SIG-M5 (cell line): ENCODE measurements around the gene IGSF3.

Experiments used
- DNase-seq: peaks from one replicate; lab custom pipeline; 2025; lab: John Stamatoyannopoulos, UW

The IGSF3 gene

GRCh38 chr1:116667575-116668105 lies at the start of gene IGSF3:
Gene IGSF3 (minus strand): TSS chr1:116667733. CDS start chr1:116666326, 1,407 bp downstream.
- no peak for DNase-seq

GRCh38 chr1:116717318-116717717 lies 49.8 kb upstream of the IGSF3 start:
- DNase-seq: no peak

- DNase-seq: no peak
Measured at GRCh38 chr1:116716391-116716790, 48.9 kb upstream of the IGSF3 start.

GRCh38 chr1:116713474-116713873 lies 45.9 kb upstream of the IGSF3 start:
- no peak for DNase-seq

GRCh38 chr1:116712510-116712909 lies 45.0 kb upstream of the IGSF3 start:
- no peak for DNase-seq

GRCh38 chr1:116711263-116711840 lies 43.8 kb upstream of the IGSF3 start:
- no peak for DNase-seq

GRCh38 chr1:116710420-116711262 lies 43.1 kb upstream of the IGSF3 start:
- DNase-seq: no peak

- no peak for DNase-seq
Measured at GRCh38 chr1:116709666-116710167, 42.2 kb upstream of the IGSF3 start.

- no peak for DNase-seq
Measured at GRCh38 chr1:116708255-116708900, 40.8 kb upstream of the IGSF3 start.

GRCh38 chr1:116706841-116707240 lies 39.3 kb upstream of the IGSF3 start:
- DNase-seq: no peak

- DNase-seq: no peak
Measured at GRCh38 chr1:116706123-116706522, 38.6 kb upstream of the IGSF3 start.

- DNase-seq: no peak
Measured at GRCh38 chr1:116704278-116704677, 36.7 kb upstream of the IGSF3 start.

GRCh38 chr1:116699605-116700004 lies 32.1 kb upstream of the IGSF3 start:
- DNase-seq: no peak

- DNase-seq: no peak
Measured at GRCh38 chr1:116698244-116698595, 30.7 kb upstream of the IGSF3 start.

GRCh38 chr1:116697548-116698243 lies 30.2 kb upstream of the IGSF3 start:
- DNase-seq: no peak

GRCh38 chr1:116694524-116694923 lies 27.0 kb upstream of the IGSF3 start:
- no peak for DNase-seq

- no peak for DNase-seq
Measured at GRCh38 chr1:116693759-116694480, 26.4 kb upstream of the IGSF3 start.

- no peak for DNase-seq
Measured at GRCh38 chr1:116692879-116693278, 25.3 kb upstream of the IGSF3 start.

- DNase-seq: no peak
Measured at GRCh38 chr1:116690849-116691406, 23.4 kb upstream of the IGSF3 start.

GRCh38 chr1:116690396-116690848 lies 22.9 kb upstream of the IGSF3 start:
- DNase-seq: no peak
